HG03342 (cell line): Measurements from ENCODE around the gene MEGF6.

Experiments used
- ATAC-seq: cut with Tn5 transposase; IDR thresholded peaks from one replicate; pipeline ENCODE4 v1.9.1; 2021; ENCODE audit warnings: mild to moderate bottlenecking, moderate library complexity; ENCODE audit not compliant: unreplicated experiment

MEGF6 gene

GRCh38 chr1:3645666-3646355 lies 34.5 kb upstream of the MEGF6 start:
- ATAC-seq: no peak

GRCh38 chr1:3645247-3645646 lies 33.9 kb upstream of the MEGF6 start:
- no peak for ATAC-seq

DNA sequence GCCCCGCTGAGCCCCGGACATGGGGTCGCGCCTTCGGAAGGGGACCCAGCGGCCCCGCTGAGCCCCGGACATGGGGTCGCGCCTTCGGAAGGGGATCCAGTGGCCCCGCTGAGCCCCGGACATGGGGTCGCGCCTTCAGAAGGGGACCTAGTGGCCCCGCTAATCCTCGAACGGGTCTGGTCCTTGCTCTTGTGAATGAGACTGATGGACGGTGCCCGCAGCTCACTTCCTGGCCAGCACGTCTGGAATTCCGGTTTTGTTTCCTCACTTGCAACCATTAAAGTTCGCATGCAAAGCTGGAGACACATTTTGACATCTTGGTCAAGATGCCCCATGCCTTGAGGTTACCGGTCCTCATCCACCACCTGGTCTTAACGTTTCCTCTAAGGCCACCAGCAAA lies 33.0 kb upstream of the MEGF6 start:
- ATAC-seq: no peak

- no peak for ATAC-seq
These were observed 31.8 kb upstream of the MEGF6 start for GRCh38 chr1:3642919-3643675.

- ATAC-seq: no peak
These were observed 30.5 kb upstream of the MEGF6 start for GRCh38 chr1:3641816-3642215.

- ATAC-seq: no peak
These were observed 29.9 kb upstream of the MEGF6 start for GRCh38 chr1:3641046-3641760.

DNA sequence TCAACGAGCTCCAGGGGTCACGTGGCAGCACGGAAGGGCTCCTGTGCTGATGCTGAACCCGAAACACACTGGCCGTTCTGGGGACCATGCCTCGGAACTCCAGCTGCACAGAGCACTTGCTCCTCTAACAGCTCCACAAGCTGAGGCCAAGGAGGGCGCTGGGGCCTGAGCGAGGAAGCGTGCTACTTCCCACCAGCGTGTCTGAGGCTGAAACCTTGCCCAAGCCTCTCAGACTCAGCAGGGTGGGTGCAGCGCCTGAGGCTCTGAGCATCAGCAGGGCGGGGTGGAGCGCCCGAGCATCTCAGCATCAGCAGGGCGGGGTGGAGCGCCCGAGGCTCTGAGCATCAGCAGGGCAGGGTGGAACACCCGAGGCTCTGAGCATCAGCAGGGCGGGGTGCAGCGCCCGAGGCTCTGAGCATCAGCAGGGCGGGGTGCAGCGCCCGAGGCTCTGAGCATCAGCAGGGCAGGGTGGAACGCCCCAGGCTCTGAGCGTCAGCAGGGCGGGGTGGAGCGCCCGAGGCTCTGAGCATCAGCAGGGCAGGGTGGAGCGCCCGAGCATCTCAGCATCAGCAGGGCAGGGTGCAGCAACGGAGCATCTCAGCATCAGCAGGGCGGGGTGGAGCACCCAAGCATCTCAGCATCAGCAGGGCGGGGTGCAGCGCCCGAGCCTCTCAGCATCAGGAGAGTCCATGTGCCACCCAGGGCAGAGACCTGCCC lies 29.0 kb upstream of the MEGF6 start:
- no peak for ATAC-seq

DNA sequence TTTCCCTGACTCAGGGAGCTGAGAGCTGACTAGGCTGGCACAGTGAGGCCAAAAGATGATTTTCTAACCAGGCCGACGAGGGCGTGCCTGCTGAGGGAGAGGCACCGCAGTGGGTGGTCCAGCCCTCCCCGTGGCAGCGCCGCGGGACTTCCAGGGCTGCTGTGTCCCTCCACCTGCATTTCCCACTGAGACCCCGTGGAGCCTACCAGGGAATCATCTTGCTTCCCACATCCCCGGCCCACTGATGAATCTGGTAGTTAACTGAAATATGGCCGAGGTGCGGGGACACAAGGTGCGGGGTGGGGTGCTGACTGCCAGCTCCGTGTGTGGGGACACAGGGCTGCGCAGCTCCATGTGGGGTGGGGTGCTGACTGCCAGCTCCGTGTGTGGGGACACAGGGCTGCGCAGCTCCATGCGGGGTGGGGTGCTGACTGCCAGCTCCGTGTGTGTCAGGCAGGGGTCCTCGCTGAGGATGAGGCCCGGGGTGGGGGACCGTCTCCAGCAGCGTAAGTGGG lies 28.1 kb upstream of the MEGF6 start:
- no peak for ATAC-seq

DNA sequence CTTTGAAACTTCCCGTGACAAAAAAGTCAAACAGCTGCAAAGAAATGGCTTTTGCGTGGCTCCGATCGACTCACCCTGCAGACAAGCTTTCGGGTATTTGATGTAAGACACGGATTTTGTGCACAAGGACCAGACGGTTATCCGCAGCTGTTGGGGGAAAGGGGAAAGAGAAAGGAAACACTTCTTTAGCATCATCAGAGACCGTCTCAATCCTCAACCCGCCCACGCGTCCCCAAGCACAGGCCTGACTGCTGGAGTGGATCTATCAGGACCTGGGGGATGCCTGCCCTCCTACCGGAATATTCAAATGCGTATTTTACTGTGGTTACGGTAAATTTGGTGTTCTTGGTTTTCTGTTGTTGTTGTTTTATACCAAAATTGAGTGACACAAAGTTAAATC lies 27.4 kb upstream of the MEGF6 start:
- no peak for ATAC-seq

GRCh38 chr1:3638027-3638426 lies 26.7 kb upstream of the MEGF6 start:
- ATAC-seq: no peak

DNA sequence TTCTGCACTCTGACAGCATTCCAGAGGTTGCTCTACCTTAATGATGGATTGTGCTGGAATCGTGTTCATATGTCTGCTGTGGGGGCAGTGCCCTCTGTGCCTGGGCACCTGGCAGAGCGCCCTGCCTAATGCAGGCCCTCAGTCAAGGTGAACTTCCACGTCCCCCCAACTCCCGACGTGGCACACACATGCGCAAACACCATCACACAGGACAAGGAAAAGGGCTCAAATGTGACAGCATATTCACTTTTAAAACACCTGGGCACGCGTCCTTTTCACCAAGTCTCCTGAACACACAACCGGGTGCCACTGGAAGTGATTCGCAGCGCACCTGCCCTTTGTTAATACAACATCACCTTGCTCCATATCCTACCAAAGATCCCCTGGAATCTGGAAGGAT lies 25.2 kb upstream of the MEGF6 start:
- no peak for ATAC-seq

- no peak for ATAC-seq
These were observed 24.8 kb upstream of the MEGF6 start for GRCh38 chr1:3636080-3636479.

DNA sequence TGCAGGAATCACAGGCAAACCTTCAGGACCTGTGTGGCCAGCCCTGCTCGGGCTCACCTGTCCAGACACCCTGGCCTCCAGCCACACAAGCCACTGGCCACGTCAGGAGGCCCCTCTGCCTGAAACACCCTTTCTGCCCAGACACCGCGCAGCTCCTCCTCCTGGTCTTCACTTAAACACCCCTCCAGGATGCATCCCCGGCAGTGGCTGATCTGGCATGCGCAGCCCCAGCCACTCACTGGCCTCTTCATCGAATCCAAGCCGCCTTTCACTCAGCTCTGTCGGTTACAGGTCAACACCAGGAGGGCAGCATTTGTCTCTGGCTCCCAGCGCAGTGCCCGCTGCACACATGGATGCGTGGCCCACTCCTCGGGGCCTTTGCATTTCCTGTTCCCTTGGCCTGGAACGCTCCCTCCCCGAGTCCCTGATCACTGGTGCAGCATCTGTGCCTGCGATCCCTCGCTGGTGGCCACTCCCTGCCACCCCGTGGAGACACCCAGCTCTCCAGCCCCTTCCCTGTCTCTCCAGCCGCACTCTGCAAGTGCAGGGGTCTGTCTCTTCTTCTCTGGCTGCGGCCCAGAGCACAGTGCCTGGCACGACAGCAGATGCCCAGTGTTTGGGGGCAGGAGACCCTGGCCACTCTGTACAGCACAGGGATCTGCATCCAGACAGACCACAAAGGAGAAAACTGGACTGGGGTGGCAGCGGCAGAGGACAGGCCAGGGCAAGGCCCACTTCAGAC lies 22.9 kb upstream of the MEGF6 start:
- ATAC-seq: no peak

DNA sequence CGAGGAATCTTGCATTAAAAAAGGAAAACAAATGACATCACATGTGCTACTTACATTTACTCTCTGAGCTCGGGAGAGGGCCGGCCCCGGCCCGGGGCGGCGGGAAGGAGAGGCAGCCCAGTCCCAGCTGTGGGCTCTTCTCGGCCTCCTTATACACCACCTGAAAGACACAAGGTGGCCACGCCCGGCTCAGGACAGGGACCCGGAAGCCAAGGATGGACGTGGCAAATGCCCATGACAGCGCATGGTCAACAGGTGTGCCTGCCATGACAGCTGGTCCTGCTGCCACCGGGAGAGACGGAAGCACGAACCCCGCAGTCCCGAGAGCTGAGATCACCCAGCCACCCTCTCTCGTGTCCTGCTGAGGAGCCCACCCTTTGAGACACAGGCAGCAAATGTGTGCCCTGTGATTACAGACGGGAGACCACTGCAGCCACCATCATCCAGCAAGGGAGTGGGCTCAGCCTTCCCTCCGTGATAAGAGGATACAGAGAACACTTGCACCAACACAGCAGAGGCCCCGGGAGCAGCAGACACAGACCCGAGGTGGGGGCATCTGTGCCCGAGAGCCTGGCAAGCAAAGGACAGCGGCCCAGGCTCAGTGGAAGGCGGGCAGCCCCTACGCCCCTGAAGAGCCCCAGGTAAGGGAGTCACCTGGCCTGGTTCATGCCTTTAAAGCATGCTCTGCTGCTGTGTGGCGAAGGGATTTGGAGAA lies 22.2 kb upstream of the MEGF6 start:
- ATAC-seq: no peak

GRCh38 chr1:3632716-3633343 lies 21.5 kb upstream of the MEGF6 start:
- no peak for ATAC-seq

DNA sequence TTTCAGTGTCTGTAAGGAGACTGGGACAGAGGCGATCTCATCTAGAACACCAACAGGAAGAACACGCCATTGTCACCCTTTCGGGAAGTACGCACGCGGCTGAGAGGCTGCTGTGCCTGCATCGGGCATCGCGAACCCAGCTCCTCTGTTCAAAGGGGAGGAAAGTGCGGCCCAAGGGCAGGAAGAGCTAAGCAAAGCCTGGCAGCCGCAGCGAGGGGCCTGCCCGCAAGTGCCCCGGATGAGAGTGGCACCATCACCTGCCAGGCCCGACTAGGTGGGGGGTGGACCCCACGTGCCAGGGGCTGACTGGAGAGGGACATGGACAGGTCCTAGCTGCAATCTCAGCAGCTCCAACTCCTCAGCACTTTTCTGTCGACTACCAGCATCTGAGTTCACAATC lies 21.0 kb upstream of the MEGF6 start:
- ATAC-seq: no peak

- ATAC-seq: no peak
These were observed 20.3 kb upstream of the MEGF6 start for GRCh38 chr1:3631320-3632260.

DNA sequence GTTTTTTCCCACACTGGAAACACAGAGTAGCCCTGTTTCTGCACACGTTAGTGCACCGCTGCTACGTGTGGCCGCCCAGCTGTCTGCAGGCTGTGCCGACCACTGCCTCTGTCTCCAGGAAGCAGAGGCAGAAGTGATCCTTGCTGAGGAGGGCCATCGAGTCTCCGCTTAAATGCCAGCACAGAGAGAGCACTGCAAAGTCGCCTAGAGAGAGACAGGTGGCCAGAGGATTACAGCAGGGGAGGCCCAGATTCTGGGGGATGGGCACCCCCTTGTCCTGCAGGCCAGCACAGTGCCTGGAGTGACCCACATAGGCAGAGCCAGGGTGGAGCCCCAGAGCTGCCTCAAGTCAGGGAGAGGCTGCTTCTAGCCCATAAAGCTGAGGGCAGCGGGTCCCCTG lies 19.6 kb upstream of the MEGF6 start:
- ATAC-seq: no peak
